ENCODE results near the gene SP7. TPM values are rescaled to one million over a fixed set of nuclear protein-coding genes. Genes with fewer than 3 reads are reported as not detected.

The SP7 gene
- total and polyA plus RNA-seq, 9 of the 15 experiments (the other 6 are each of a cell fraction or from before 2014, with no cell fraction given): 0.04 TPM; not detected in 8

DNA sequence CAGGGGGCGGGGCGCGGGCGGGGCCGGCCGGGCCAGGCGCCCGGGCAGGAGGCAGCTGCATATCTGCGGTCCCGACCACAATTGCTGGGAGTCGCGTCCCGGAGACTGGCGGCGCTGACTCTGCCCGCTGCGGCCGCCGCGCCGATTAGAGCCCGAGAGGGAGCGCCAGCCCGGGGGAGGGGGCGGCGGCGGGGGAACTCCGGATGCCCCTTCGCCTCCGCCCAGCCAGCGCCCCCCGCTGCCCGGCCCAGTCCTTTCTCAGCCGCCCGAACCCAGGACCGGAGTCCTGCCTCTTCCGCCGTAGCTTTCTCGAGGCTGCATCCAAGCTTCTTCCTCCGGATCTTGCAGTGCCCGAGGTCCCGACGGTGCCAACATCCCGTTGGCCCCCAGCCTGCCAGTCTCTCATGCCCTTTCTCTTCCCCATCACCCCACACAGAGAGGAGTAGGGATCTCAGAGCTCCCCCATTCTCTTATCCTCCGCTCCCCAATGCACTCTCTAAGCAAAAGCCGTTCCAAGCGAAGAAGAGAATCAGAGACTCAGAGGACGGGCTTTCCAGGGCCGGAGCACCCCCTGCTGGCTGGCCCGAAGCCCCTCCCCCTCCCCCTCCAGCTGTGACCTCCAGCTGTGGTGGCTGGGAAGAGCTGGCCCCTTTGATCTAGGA, 8.8 kb upstream of the SP7 start (continued):
- peak; percentile 33 to 46; a peak in 2 of 4 replicates for TF ChIP-seq MLLT1 (IDR thresholded peaks at IDR 0.05)
- TF ChIP-seq ZNF586 (CRISPR knock-in tag; conservative IDR thresholded peaks at IDR 0.05): no peak
- no peak for TF ChIP-seq ARHGAP35 (IDR thresholded peaks at IDR 0.05; ENCODE audit: partially characterized antibody)
- no peak for TF ChIP-seq HMG20A (CRISPR knock-in tag; conservative IDR thresholded peaks at IDR 0.05)
- TF ChIP-seq, protein P1, sequence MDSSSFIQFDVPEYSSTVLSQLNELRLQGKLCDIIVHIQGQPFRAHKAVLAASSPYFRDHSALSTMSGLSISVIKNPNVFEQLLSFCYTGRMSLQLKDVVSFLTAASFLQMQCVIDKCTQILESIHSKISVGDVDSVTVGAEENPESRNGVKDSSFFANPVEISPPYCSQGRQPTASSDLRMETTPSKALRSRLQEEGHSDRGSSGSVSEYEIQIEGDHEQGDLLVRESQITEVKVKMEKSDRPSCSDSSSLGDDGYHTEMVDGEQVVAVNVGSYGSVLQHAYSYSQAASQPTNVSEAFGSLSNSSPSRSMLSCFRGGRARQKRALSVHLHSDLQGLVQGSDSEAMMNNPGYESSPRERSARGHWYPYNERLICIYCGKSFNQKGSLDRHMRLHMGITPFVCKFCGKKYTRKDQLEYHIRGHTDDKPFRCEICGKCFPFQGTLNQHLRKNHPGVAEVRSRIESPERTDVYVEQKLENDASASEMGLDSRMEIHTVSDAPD (CRISPR knock-in tag; IDR thresholded peaks at IDR 0.05): no peak
- no peak for TF ChIP-seq MGA (IDR thresholded peaks at IDR 0.05)
- no peak for TF ChIP-seq U2AF2 (optimal IDR thresholded peaks at IDR 0.05; ENCODE audit: low read depth, low read length)
- TF ChIP-seq MXD1 (CRISPR knock-in tag; IDR thresholded peaks at IDR 0.05; ENCODE audit: borderline replicate concordance, poor library complexity, severe bottlenecking): no peak
- no peak for TF ChIP-seq TAF9B (IDR thresholded peaks at IDR 0.05; ENCODE audit: partially characterized antibody)
- TF ChIP-seq E2F5 (CRISPR knock-in tag; IDR thresholded peaks at IDR 0.05): no peak
- TF ChIP-seq ZNF253 (CRISPR knock-in tag; conservative IDR thresholded peaks at IDR 0.05): no peak

Data from K562 (cell line).